ENCODE results near the gene C6orf89.

DNA sequence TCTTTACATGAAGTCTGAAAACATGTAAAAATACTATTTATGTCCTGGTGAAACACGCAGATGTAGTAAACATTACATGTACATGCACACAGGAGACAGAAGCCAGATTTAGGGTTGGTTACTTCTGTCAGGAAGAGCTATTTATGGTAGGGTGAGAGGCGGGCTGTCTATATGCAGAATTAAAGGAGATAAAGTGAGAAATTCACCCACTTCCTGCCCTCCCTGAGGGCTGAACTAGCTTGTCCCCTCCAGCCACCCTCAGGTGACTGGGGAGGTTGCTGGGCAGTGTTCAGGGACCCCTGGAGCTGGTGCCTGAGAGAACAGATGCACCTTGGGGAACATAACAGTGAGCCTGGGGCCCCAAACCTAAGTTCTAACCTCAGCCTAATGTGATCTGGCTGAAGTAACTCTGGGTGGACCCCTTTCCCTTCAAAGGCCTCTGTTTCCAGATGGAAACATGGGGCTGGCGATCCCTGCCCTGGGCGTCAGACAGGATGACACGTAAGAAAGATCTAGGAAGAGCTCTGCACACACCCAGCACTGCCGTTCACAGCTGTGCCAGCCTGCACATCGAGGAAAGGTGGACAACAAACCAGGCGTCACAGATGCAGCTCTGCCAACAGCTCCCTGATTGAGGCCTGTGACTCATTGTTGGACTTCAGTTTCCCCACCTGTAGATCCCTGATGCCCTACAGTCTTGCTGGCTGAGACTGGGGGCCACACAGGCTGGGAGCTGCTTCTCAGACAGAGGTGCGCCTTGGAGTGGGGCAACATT, 70.1 kb downstream of the C6orf89 start:
- TF ChIP-seq POLR2AphosphoS5 (IDR thresholded peaks at IDR 0.05; ENCODE audit: low read depth, low read length): no peak
- TF ChIP-seq POLR2A (IDR thresholded peaks at IDR 0.05; ENCODE audit: low read depth, low read length): no peak
- no peak for TF ChIP-seq POU2F2 (IDR thresholded peaks at IDR 0.05; ENCODE audit: low read depth, low read length)
- no peak for TF ChIP-seq TAF1 (IDR thresholded peaks at IDR 0.05; ENCODE audit: low read depth, low read length)
- TF ChIP-seq SPI1 (IDR thresholded peaks at IDR 0.05; ENCODE audit: low read depth, low read length): no peak
- TF ChIP-seq PAX5 (IDR thresholded peaks at IDR 0.05; ENCODE audit: insufficient read depth, low read length, severe bottlenecking): no peak
